ENCODE results near the gene POU2AF1.

- no peak for TF ChIP-seq CTCF (IDR thresholded peaks at IDR 0.05)
- no peak for TF ChIP-seq POLR2A (IDR thresholded peaks at IDR 0.05)
- no peak for TF ChIP-seq POLR2AphosphoS5 (IDR thresholded peaks at IDR 0.05)
Observed at GRCh38 chr11:111357150-111358037, 21.7 kb downstream of the POU2AF1 start.
